Heart left ventricle (tissue), 16 donors: ENCODE data around the gene NUP62. TPM values are rescaled to one million over a fixed set of nuclear protein-coding genes. Genes with fewer than 3 reads are reported as not detected.

Experiments
- ATAC-seq, 4 donors: fragments of 200-7000 bp; cut with Tn5 transposase; one replicate each; pipeline ENCODE4 v1.9.1; 2020 to 2022; ENCODE audit warnings: moderate library complexity in 4 of 4, mild to moderate bottlenecking in 3 of 4, moderate number of reproducible peaks in 1 of 4
- DNase-seq, 5 donors: peaks; one replicate each; pipeline ENCODE4 v3.0.0-alpha.2; 2020
- H3K27ac ChIP-seq, 12 donors: fragments of 200-600 bp; sonication (generic) in 4 of 12; one replicate each; pipeline versions ENCODE4 v1.5.0 to v1.8.0; 2016 to 2022; ENCODE audit warnings: mild to moderate bottlenecking in 2 of 12
- H3K27me3 ChIP-seq, 9 donors: fragments of 200-600 bp; sonication (generic) in 2 of 9; one replicate each; pipeline versions ENCODE4 v1.5.1 to v1.8.0; 2016 to 2022; ENCODE audit warnings: mild to moderate bottlenecking in 3 of 9
- H3K36me3 ChIP-seq, 9 donors: fragments of 200-600 bp; sonication (generic) in 2 of 9; one replicate each; pipeline versions ENCODE4 v1.5.0 to v1.8.0; 2018 to 2022; ENCODE audit warnings: mild to moderate bottlenecking in 2 of 9
- H3K4me1 ChIP-seq, 12 donors: fragments of 200-600 bp; sonication (generic) in 4 of 12; one replicate each; pipeline versions ENCODE4 v1.5.0 to v1.8.0; 2016 to 2022; ENCODE audit warnings: mild to moderate bottlenecking in 3 of 12
- H3K4me3 ChIP-seq, 12 donors: fragments of 200-600 bp; sonication (generic) in 4 of 12; one replicate each; pipeline versions ENCODE4 v1.5.0 to v1.8.0; 2017 to 2022; ENCODE audit warnings: mild to moderate bottlenecking in 9 of 12, moderate library complexity in 4 of 12
- H3K9me3 ChIP-seq, 12 donors: fragments of 200-600 bp; sonication (generic) in 4 of 12; one replicate each; pipeline versions ENCODE4 v1.5.0 to v1.8.0; 2016 to 2022; ENCODE audit warnings: mild to moderate bottlenecking in 1 of 12
- CTCF ChIP-seq, 12 donors: fragments of 200-600 bp; sonication (generic) in 4 of 12; IDR thresholded peaks; one replicate each; pipeline versions ENCODE4 v1.5.0 to v1.8.0; 2018 to 2022; ENCODE audit warnings: antibody characterized with exemption in 12 of 12, mild to moderate bottlenecking in 5 of 12
- POLR2A ChIP-seq, 2 donors: fragments of 450-650 bp; IDR thresholded peaks; one replicate each; pipeline ENCODE4 v1.6.1; 2017; ENCODE audit warnings: antibody characterized with exemption in 2 of 2, mild to moderate bottlenecking in 2 of 2, moderate library complexity in 2 of 2
- WGBS, 4 donors: extraction: QIAGEN DNeasy Blood & Tissue Kit in 2 of 4; methylation state at CpG; one replicate each; pipeline versions ENCODE4 v1.1.5 to v1.1.7; 2013 to 2018; 5-methylcytosine and 5-hydroxymethylcytosine counted together
- intact Hi-C, 10 donors: fragments of 100-400 bp; cut with DNase I; formaldehyde crosslinking; loops; one replicate each; pipeline versions ENCODE4 v1.11.1 to v1.14.2; 2022
- polyA plus RNA-seq, 2 donors: library from polyadenylated mRNA; stranded (reverse); fragments of 200-250 nt; gene quantifications; one replicate each; pipeline ENCODE4 v1.2.3, GENCODE V29; 2013
- total RNA-seq, 9 donors: library from RNA; depleted of rRNA in 2 of 9; stranded (reverse); fragments of >200 nt in 2 of 9; fragmentation: NEBNext Ultra II Directional in 3 of 9; extraction: Animal tissue kit (Norgen Biotek cat#: 25700) in 3 of 9; gene quantifications; one replicate each; pipeline versions ENCODE4 v1.1.0 to v1.2.4, GENCODE V29; 2016 to 2023
- donor health status: ischemic (EF 13 %, LVEDD 7.1; RV severe dilation, severe dysfunction).
- donor health status: healthy with polysubstance abuse.
- donor health status: DM: no; HTN: yes; CAD: no.
- donor health status: DM: no; HTN: no; CAD: no.
- donor health status: ischemic (EF 25% LVEDD 6.9; RV normal size, moderate dysfunction).
- donor health status: ischemic (EF 25% LVEDD 5.7; RV mildly dilated, moderate dysfunction).
- donor health status: healthy.
- donor health status: DM: yes; HTN: yes; CAD: no.
- donor health status: ischemic (EF 35%, LVEDD 5.7; RV mildly dilated, moderate dysfunction).
- donor health status: nonischemic (EF 11% LVEDD 7.7; RV severe dilation, severe dysfunction).
- donor health status: DM: yes; HTN: yes; CAD: no.
- donor health status: PGD.
- donor health status: ischemic (EF 29% LVEDD 5.4; RV normal size, mild dysfunction).
- donor health status: nonischemic (EF 23%, LVEDD 6.1; RV moderate dilation, normal function).

NUP62 gene
- total and polyA plus RNA-seq, 11 donors: 14.0 to 61.9 (median 33.0) TPM

DNA sequence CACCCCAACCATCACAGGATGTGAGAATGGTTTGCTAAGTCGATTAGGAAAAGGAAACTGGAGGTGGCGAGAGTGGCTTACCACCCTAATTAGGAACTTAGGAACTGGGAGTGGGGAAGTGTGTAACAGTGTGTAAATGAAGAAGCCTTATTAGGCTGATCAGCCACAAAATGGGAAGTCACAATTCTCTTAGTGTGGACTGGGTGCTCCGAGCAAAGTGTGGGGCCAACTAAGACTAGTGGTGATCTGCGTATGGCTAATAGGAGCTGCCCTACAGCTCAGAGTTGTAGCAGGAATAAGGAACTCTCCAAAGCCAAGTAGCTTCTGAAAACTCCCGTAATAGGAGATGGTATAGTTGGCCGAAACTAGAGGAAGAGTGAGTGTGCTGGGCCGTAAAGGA lies 24.1 kb upstream of the NUP62 start:
- Histone ChIP-seq H3K4me3 (no peak overlapping the region), H3K27ac (peak overlapping the region in 2 of 12 donors; percentile 17 to 46), H3K4me1 (peaks cover 0 to 44% (median 5%) of the 10 kb centered on the region in 12 donors), H3K9me3 (no peaks in the 10 kb centered on the region), H3K27me3 (peaks cover 0 to 4% (median 0%) of the 10 kb centered on the region in 9 donors), H3K36me3 (no peaks in the 10 kb centered on the region)
- intact Hi-C loops: loop anchor here in 1 of 10 donors (5.0 kb wide), 1 partner anchor 34 kb away; no protein-coding TSS in a partner anchor
- no peak for TF ChIP-seq POLR2A (IDR thresholded peaks at IDR 0.05)
- DNase-seq (no peak), ATAC-seq (peak in 2 of 4 donors; percentile 12 to 58)
- WGBS, 4 donors: 58 to 73% (median 63%) methylated on average over 7 of the region's 7 CpGs

- intact Hi-C loops: loop anchor here in 1 of 10 donors (5.0 kb wide), 1 partner anchor 34 kb away; no protein-coding TSS in a partner anchor
- DNase-seq (no peak), ATAC-seq (no peak)
- Histone ChIP-seq H3K27me3 (peaks cover 0 to 8% (median 0%) of the 10 kb centered on the region in 9 donors), H3K9me3 (no peaks in the 10 kb centered on the region), H3K4me1 (peaks cover 0 to 44% (median 5%) of the 10 kb centered on the region in 12 donors), H3K4me3 (no peak overlapping the region), H3K36me3 (no peaks in the 10 kb centered on the region), H3K27ac (peak overlapping the region in 1 of 12 donors; percentile 17)
- WGBS, 4 donors: 76 to 83% (median 80%) methylated on average over 13 of the region's 13 CpGs
- TF ChIP-seq CTCF (IDR thresholded peaks at IDR 0.05) (no peak), POLR2A (IDR thresholded peaks at IDR 0.05) (no peak)
Measured at GRCh38 chr19:49952906-49953305, 23.6 kb upstream of the NUP62 start.

DNA sequence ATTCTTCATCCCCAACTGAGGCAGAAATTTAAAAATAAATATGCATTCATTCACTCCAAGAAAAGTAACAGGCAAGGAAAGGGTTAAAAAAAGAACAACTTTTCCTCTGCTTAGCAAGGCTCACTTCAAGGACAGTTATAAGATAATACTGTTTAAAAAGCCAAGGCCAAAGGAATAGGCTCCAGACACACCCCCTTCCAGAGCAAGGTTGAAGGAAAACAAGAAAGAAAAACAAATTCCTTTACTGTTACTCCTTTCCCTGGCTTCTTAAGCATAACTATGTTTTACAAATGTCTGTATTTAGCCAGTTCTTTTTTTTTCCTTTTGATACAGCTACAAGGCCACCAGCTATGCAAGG lies 23.2 kb upstream of the NUP62 start:
- Histone ChIP-seq H3K27me3 (peaks cover 0 to 8% (median 0%) of the 10 kb centered on the region in 9 donors), H3K36me3 (no peaks in the 10 kb centered on the region), H3K4me3 (no peak overlapping the region), H3K27ac (no peak overlapping the region), H3K4me1 (peaks cover 0 to 44% (median 5%) of the 10 kb centered on the region in 12 donors), H3K9me3 (no peaks in the 10 kb centered on the region)
- no peak for ATAC-seq
- DNase-seq: no peak
- intact Hi-C loops: loop anchor here in 1 of 10 donors (5.0 kb wide), 1 partner anchor 35 kb away; no protein-coding TSS in a partner anchor
- TF ChIP-seq POLR2A (IDR thresholded peaks at IDR 0.05) (no peak), CTCF (IDR thresholded peaks at IDR 0.05) (no peak)

DNA sequence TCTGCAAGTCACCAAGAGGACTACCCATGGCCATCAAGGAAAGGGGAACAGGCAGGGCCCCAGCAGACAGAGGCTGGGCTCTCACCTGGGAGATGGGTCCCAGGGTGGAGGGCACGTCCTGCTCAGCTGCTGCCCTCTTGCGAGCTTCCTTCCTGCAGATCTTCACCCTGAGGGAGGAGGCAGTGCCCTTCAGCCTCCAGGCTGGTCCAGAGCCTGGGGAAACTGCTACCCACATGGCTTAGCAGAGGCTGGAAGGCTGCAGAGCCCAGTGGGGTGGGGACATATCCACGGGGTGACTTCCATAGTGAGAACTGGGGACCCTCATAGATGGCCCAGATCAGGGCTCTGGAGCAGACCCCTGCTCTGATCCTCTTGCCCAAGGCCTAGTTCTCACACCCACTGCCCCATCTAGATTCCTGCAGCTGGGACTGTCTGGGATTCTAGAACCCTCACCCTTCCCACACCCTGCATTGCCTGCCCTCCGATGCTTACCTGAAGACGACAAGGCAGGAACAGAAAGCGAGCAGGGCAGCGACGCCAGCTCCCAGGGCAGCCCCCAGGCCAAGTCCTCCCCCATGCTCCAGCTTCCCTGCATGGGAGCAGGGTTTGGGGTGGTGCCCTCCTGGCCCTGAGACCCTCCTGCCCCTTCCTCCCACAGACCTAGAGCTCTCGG lies 22.6 kb upstream of the NUP62 start:
- Histone ChIP-seq H3K4me1 (peaks cover 0 to 44% (median 5%) of the 10 kb centered on the region in 12 donors), H3K4me3 (no peak overlapping the region), H3K36me3 (no peaks in the 10 kb centered on the region), H3K9me3 (no peaks in the 10 kb centered on the region), H3K27ac (no peak overlapping the region), H3K27me3 (peaks cover 0 to 10% (median 0%) of the 10 kb centered on the region in 9 donors)
- TF ChIP-seq POLR2A (IDR thresholded peaks at IDR 0.05): no peak
- no peak for TF ChIP-seq CTCF (IDR thresholded peaks at IDR 0.05)
- no peak for DNase-seq
- 86 to 95% (median 88%) methylated on average over 7 to 9 of the region's 9 CpGs for WGBS, 4 donors
- intact Hi-C loops: loop anchor here in 1 of 10 donors (5.0 kb wide), 1 partner anchor 35 kb away; no protein-coding TSS in a partner anchor
- no peak for ATAC-seq
